Fibroblast of pulmonary artery (primary cell): ENCODE measurements around the gene GPD1L.

Experiments
- DNase-seq: peaks from one replicate; pipeline ENCODE4 v3.0.0-alpha.2; 2010; ENCODE audit warnings: low read depth
- H3K4me3 ChIP-seq: replicated peaks from 2 replicates; pipeline ENCODE4 v1.5.1; 2011; ENCODE audit warnings: low read depth, mild to moderate bottlenecking, control low read depth, low read length, moderate library complexity
- TF ChIP-seq, protein P1 (sequence below): IDR thresholded peaks from 2 replicates; pipeline ENCODE4 v1.5.1; 2011; ENCODE audit warnings: mild to moderate bottlenecking, control low read depth, low read length, inconsistent platforms; ENCODE audit errors: missing control alignments

The GPD1L gene

DNA sequence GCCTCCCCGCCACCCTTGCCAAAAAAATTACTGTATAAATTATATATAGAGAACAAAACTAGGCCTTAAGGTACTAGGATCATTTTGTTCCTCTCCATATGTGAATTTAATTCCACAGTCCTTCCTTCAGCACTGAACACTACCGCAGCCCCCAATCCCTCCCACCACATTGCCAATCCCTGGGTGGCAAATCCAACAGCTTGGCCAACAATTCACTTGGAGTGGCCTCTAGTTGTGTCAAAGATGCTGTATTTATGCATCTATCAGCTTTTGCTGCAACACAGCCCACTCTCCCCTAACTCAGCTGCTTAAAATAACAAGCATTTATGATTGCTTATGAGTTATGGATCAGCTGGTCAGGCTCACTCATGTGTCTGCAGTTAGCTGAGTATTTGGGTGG lies 18.6 kb downstream of the GPD1L start:
- TF ChIP-seq, protein P1, sequence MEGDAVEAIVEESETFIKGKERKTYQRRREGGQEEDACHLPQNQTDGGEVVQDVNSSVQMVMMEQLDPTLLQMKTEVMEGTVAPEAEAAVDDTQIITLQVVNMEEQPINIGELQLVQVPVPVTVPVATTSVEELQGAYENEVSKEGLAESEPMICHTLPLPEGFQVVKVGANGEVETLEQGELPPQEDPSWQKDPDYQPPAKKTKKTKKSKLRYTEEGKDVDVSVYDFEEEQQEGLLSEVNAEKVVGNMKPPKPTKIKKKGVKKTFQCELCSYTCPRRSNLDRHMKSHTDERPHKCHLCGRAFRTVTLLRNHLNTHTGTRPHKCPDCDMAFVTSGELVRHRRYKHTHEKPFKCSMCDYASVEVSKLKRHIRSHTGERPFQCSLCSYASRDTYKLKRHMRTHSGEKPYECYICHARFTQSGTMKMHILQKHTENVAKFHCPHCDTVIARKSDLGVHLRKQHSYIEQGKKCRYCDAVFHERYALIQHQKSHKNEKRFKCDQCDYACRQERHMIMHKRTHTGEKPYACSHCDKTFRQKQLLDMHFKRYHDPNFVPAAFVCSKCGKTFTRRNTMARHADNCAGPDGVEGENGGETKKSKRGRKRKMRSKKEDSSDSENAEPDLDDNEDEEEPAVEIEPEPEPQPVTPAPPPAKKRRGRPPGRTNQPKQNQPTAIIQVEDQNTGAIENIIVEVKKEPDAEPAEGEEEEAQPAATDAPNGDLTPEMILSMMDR: no peak
- DNase-seq: no peak

DNA sequence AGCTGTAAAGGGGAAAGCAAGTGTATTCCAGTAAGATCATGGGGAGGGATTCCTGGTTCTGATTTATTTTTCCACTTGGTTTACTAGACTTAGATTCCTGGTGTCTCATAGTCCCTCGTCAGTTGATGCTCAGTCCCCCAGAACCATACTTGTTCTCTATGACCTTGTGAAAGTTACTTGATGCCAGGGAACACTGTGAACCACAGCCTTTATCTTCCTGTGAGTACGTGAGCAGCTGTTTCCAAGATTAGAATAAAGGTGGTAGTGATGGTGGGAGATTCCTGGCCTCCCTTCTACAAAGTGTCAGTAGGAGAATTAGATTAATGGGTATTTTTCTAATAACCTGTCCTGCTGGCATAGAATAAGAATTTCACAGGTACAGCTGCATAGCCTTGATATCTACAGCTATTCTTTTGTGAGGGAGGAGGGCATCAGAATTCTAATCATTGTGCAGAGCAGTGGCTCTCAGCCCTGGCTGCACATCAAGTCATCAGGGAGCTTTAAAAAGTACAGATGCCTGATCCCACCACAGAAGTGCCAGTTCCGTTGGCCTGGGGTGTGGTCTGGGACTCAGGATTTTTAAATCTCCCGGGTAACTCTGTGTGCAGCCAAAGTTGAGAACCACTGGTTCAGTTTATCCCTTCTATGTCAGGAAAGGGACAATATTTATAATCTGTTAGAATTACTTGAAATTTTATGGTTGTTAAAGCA lies 20.0 kb downstream of the GPD1L start:
- TF ChIP-seq, protein P1: no peak
- DNase-seq: no peak
- H3K4me3 ChIP-seq: no peak overlapping the region

More for the DNA sequence above, 18.6 kb downstream of the GPD1L start:
- H3K4me3 ChIP-seq: no peak overlapping the region

DNA sequence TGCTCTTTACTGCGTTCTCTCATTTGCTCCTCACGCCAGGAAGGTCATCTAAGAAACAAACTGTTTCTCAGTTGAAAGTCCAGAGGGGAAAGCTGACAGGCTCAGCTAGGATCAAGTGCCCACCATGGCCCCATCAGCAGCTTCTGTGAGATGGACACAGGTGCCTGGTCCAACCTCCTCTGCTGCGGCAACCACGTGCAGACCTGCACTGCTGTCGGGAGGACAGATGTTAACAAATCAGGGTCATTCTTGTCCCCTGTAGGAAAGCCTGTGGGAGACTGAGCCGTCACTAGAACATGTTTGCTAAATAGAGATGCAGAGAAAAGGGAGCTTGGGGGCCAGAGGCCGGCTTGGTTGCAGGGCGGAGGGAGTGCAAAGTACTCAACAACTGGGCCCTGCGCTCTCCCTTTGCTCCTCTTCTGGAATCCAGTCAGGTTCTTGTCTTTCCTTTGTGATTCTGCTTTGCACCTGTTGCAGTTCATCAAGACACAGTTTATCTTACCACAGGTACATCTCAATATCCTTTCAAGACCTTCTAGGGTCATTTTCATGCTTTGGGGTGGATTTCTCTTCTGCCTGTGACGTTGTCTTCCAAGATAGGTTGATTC lies 20.9 kb downstream of the GPD1L start:
- TF ChIP-seq, protein P1: no peak
- H3K4me3 ChIP-seq: no peak overlapping the region

DNA sequence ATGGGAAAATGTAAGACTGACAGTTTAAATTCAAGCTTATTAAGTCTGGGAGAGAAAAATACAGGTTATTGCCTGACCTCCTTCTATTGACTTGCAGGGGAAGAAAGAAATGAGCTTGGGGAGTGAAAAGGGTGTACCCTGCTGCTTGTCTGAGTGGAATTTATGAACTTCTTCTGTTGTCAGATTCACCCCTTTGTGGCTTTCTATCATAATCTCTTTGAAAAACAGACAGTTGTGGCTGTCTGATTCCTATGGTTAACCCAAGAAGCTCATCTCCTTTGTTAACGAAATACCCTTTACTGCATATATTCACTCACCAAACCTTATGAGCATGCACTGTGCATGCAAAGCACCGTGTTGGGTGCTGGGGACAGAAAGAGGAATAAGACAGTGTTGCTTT lies 22.5 kb downstream of the GPD1L start:
- TF ChIP-seq, protein P1: no peak
- no peak for DNase-seq
- H3K4me3 ChIP-seq: no peak overlapping the region

More for the DNA sequence above, 20.9 kb downstream of the GPD1L start:
- DNase-seq: no peak

DNA sequence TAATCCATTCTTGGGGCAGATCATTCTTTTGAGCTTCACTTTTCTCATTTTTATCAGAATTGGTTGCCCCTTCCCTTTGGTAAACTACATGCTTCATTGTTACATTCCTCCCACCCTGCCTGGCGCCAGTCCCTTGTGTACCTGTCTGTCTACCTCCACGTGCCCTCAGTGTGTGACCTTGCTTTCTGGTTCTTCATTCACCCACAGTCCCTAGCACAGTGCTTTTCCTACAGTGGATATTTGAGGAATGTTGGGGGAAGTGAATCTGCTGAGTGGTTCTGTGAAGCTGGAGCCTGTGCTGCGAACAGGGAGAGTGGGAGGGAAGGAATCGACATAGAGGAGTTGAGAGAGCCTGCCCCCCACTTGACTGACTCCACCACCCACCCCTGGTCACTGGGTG lies 23.4 kb downstream of the GPD1L start:
- TF ChIP-seq, protein P1: no peak
- H3K4me3 ChIP-seq: no peak overlapping the region
- DNase-seq: no peak

DNA sequence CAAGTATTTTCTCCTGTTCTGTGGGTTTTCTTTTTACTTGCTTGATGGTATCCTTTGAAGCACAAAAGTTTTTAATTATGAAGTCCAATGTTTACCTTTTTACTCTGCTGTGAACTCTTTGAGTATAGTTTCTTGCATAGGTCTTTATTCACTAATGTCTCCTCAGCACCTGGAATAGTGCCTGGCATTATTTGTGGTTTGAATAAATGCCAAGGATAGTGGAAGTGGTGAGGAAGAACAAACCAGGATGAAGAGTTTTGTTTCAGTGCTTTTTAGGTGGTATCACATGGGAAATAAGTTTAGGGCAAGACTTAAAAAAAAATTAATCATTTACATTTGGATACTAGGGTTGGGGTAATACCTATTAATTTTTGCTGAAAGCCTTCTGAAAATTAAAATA lies 25.7 kb downstream of the GPD1L start:
- no peak for DNase-seq
- H3K4me3 ChIP-seq: no peak overlapping the region
- TF ChIP-seq, protein P1: no peak

DNA sequence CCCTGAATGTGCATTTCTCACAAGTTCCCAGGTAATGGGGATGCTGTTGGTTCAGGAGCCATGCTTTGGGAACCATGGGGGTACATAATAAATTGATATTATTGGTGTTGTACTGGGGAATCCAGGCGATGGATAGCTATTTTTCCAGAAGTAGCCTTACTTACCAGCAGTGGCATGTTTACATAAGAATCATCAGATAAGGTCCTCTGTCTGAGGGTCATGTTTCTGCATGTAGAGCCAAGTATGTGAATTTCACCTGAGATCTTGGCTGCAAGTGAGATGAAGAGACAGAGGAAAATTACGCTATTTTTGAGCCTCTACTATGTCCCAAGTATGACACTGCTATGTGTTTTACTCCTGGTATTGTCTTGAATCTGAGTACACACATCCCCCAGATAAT lies 26.3 kb downstream of the GPD1L start:
- TF ChIP-seq, protein P1: no peak
- no peak for DNase-seq
- H3K4me3 ChIP-seq: no peak overlapping the region
